RPMI7951 (cell line): ENCODE results near the gene TEAD1. TPM values are rescaled to one million over a fixed set of nuclear protein-coding genes. Genes with fewer than 3 reads are reported as not detected.

Source experiments
- DNase-seq: peaks from one replicate; pipeline ENCODE4 v3.0.0-alpha.2; 2012; ENCODE audit warnings: low read depth
- total RNA-seq: library from RNA; depleted of rRNA; stranded (reverse); fragments of >200 nt; shearing (Covaris generic); gene quantifications from 2 replicates; pipeline ENCODE4 v1.2.3, GENCODE V29; 2014

The TEAD1 gene
- total RNA-seq, 1 experiment from 2014 or later: 53.3 TPM

DNA sequence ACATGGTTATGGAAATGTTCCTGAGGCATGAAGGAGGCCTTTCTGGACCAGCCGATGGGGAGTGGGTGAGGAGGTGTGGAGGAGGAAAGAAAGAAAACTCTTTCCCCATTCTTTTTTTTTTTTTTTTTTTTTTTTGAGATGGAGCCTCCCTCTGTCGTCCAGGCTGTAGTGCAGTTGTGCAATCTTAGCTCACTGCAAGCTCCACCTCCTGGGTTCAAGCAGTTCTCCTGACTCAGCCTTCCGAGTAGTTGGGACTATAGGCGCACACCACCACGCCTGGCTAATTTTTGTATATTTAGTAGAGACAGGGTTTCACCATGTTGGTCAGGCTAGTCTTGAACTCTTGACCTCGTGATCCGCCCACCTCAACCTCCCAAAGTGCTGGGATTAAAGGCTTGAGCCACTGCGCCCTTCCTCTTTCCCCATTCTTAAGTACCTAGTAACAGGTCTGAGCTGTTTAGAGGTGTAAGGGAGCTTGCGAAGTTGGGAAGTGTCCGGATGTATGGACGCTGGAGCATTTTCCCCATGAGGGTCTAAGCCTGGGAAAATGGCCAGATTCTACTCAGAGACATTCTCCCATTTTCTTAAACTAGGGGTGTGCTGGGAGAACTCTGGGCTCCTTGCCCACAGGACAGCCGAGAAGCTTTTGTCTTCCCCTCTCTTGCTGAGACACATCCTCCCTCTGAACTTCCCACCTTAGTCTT, 135.8 kb downstream of the TEAD1 start:
- DNase-seq: peak; percentile 44

GRCh38 chr11:12810568-12810894, 136.3 kb downstream of the TEAD1 start:
- DNase-seq: peak; percentile 67

DNA sequence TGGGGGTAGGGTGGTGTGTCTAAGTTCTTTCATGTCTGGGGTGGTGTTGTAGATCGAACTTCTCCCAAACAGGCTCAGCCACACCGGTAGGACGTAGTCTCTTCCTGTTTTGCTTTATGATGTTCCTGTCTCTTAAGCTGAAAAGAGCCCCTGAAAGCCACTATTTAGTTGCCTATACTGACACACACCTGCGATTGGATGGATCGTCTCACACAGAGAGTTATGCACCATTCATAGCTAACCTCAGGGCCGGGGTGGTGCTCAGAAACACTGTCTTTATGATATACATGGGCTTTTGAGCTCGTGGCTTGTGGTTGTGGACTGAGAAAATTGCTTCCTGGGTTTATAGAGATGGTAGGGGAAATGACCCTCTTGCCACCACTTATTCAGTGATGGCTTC, 137.6 kb downstream of the TEAD1 start:
- no peak for DNase-seq

GRCh38 chr11:12812849-12813248, 138.6 kb downstream of the TEAD1 start:
- DNase-seq: peak; percentile 81

DNA sequence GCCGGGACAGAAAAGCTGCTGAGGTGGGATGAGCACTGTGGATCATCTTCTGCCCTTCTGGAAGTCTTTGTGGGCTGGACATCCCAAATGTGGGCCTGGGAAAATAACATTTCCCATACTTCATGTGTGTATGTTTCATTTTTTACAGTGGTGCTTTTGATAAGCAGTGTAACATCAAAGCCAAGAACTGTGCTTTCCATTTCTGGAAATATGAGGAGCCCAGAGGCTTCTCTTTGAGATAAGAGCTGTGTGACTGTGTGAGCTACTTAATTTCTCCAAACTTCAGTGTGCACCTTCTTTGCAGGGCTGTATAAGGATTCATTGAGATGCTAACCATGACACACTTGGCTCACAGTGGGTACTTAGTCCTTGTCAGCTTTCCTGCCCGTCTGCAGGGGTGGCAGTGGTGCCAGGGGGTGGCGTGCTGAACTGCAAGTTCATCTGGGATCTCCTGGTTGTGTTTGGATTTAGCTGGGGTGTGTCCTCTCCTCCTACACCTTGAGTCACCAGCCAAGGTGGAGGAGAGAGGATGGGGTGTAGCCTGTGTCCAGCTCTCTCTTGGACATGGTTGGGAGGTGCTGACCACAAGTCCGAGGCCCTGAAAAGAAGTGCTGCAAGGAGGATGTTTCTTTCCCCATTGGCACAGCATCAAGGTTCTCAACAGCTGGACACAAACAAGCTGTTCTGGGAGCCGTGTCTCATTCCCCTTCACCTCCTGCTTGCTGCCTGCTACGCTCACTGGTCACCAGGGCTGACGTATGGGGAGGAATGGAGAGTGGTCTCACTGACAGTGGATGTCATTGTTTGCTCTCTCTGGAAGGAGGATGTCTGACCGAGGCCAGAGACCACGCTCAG, 139.4 kb downstream of the TEAD1 start:
- peak; percentile 79 for DNase-seq

GRCh38 chr11:12815129-12815480, 140.9 kb downstream of the TEAD1 start:
- no peak for DNase-seq

GRCh38 chr11:12815931-12816494, 141.8 kb downstream of the TEAD1 start:
- DNase-seq: no peak

DNA sequence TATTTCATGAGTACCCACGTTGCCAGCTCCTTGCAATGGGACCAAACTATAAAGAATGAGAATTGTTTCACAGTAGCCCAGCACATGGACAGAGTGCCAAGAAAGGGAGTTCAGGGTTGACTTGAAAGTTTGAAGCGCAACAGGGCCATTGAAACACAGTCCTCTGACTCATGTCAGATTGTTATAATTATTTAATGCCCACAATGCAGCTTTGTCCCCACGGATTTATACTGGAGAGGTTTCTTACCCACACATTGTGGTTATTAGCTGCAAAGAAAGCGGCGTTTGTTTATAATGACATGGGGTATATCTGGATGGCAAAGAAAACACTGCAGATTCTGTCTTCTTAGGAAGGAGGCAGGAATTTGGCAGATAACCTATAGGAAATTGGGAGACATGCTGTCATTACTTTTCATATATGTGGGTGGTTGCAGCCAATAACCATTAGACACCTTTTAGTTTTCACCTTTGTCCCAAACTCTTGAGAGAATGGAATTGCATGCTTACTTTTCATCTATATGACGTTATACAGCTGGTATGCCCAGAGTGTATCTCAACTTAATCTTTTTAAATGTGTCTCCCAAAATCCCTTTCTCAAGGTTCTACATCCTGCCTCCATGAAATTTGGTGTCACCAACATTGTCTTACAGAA, 143.6 kb downstream of the TEAD1 start:
- DNase-seq: peak; percentile 68

DNA sequence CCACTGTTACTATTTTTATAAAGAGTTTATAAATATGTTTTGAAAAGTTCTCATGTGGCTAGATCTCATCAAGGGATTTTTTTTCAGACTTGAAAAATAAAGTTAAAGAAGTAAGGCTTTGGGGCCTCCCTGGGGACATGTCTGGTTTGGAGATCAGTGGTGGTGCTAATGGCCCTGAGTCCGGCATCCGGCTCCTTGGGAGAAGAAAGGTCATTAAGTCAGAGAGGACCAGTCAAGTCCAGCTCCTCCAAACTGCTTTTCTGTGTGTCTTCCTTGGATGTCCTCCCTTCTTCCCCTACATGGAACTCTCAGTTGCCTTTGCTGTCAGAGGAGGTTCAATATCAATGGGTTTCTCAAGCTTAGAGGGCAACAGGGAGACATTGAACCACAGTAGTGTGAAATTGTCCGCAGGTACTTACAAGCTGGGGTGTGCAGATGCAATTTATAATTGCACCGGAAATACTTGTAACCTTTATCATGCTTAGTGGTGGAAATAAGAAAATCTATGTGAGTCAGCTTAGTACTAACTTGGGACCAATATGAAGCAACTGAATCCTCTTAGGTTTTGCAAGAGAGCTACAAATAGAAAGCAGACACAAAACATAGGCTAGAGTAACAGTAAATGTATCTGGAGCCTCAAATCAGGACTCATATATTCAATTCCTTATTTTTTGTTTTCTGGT, 144.3 kb downstream of the TEAD1 start:
- peak; percentile 83 for DNase-seq

DNA sequence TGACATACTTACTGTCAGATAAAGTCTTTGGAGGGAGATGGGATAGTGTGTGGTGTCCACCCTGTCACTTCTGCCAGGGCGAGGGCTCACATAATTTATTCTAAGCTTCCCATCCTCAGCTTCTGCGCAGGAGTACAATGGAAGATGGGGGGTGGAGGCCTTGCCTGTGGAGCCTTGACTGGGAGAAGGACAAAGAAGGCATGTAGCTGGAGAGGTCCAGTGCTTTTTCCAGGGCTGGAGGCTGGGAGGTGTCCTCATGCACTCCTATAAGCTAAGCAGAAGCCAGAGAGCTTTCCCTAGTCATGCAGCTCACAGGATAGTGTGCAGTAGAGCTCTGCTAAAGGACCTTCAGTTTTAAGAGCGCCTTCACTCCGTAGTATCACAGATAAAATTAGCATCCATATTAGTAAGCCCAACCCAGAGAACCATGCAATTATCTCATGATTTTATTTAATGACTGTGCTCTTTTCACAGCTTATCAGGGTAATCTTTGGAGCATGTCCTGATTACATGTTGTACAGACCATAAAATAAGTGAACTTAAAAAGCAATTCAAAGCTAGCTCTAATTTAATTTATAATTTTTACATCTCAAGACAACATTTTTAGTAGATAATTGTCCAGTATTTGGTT, 148.3 kb downstream of the TEAD1 start:
- no peak for DNase-seq

- no peak for DNase-seq
Observed at GRCh38 chr11:12824281-12825041, 150.2 kb downstream of the TEAD1 start.

GRCh38 chr11:12826441-12826840, 152.2 kb downstream of the TEAD1 start:
- DNase-seq: no peak

- DNase-seq: no peak
Observed at GRCh38 chr11:12827369-12827768, 153.1 kb downstream of the TEAD1 start.

DNA sequence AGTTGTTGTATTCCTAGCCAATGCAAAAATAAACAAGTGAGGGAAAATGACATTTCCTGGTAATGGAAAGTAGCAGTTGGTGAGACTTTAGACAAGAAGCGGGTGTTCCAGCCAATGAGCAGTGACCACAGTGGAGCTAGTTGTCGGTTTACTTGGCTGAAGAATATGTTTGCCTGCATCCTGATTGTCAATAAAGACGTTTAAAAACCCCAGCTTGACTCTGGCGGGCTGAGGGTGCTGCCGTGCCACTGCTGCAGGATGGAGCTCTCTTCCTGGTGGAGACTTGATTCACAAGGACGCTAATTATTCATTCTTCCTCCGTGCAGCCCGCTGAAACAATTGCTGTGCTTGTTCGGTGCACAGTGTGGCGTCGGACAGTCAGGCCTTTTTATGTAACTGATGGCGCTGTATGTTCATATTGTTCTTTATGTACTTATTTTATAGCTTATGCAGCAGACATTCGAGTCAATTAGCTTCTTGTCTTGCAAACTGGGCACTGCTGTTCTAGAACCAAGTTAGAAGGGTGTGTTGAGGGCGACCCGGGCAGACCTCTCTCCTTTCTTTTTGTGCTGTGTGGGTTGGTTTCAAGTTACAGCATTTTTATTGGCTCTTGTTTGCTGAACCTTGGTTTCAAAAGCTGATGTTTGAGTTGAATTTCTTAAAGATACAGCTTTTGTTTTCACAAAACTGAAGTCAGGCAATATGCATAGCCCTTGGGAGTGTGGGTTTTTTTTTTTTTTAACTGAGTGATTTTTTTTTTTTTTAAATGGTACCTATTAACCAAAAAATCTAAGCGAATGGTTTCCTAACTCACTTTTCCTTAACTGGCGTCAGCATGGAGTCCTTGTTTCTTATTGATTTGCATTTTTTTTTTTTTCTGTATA, 153.9 kb downstream of the TEAD1 start:
- DNase-seq: peak; percentile 83

DNA sequence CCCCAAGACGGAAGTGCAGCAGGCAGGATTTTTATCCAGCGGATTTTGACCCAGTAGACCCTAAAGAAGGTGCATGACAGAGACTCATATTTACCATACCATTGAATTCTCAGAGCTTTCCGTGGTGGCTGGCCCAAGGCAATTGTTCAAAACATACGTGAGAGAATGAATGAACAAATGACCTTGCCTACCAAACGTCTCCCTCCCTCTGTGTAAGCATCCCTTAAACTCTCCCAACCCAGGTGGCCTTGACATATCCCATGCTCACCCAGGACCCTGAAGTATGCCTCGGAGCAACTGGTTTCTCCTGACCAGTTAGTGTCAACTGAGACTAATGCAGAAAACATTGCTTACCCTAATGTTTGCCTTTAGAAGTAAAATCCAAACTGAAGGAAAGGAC, 154.9 kb downstream of the TEAD1 start:
- DNase-seq: no peak

DNA sequence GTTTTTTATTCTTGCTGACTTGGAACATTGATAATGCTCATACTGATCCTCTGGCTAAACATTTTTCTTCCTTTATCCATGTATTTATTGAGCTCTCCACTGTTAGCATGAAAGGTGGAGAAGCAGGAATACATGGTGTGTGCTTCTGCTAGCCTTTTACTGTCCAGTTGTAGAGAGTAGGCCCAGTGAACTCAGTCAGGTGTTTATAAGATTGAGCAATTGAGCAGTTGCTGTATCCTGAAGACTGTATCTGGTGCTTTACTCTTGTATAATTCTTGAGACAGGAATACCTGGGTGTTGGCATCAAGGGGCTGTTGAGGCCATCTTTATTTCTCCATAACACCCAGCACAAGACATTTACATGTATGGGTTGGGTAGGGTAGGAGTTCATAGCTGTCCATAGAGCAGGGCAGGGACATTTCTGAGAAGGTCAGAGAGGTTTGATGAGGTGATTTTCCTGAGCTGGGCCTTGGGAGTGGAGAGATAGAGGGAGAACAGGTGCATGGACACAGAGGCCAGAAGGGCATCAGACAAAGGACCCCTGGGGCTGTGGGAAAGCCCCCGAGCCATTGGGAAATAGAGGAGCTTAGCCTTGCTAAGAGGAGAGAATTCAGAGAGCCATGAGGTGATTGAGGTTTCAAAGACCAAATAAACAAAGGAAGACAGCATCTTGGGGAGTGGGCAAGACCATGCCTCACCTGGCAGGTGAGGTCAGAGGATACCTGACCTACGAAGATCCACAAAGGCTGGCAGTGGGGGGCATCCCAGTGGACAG, 155.5 kb downstream of the TEAD1 start:
- no peak for DNase-seq

DNA sequence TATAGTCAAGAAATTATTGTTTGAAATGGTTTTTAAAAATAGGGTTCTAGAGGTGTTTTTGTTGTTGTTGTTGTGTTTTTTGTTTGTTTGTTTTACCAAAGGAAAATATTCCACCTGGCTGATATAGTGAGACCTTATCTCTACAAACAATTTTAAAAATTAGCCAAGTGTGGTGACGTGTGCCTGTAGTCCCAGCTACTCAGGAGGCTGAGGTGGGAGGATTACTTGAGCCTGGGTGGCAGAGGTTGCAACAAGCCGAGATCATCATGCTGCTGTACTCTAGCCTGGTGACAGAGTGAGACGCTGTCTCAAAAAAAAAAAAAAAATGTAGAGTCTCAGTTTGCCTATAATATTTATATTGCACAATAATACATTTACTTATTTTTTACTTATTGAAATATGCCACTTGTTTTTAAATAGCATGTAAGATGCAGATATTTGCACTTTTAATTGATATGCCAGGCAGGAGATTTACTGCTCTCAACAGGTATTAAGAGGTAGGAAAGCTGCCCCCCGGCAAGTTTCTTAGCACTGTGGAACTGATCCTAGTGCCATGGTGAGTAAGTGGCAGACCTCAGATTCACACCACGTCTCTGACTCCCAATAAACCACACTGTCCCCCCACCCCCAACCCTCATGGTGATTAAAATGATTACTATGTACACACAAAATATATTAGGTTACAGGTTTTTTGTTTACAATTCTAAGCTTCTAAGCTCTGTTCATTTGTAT, 157.4 kb downstream of the TEAD1 start:
- no peak for DNase-seq
